Epithelial cell of proximal tubule (primary cell): ENCODE data around the gene HSD17B14. TPM values are rescaled to one million over a fixed set of nuclear protein-coding genes. Genes with fewer than 3 reads are reported as not detected.
"Not testable (repeated sequence)": the region's sequence is repeated elsewhere in the genome, so short reads cannot be mapped to it uniquely, and the experiment has no call there.

Source experiments
- DNase-seq: peaks from one replicate; pipeline ENCODE4 v3.0.0-alpha.2; 2011; ENCODE audit warnings: low read depth
- H3K4me3 ChIP-seq: 2 replicates; pipeline ENCODE4 v1.5.1; 2011; ENCODE audit warnings: low read depth, mild to moderate bottlenecking, low read length
- total RNA-seq: library from RNA; depleted of rRNA; stranded (reverse); fragments of >200 nt; gene quantifications from 2 replicates; pipeline ENCODE4 v1.2.3, GENCODE V29; 2015
- TF ChIP-seq, protein P1 (sequence below): conservative IDR thresholded peaks from 2 replicates; pipeline ENCODE4 v1.5.1; 2012; ENCODE audit warnings: low read depth, mild to moderate bottlenecking, low read length

Gene HSD17B14
- total RNA-seq, 1 donor from 2014 or later = 2.8 TPM

DNA sequence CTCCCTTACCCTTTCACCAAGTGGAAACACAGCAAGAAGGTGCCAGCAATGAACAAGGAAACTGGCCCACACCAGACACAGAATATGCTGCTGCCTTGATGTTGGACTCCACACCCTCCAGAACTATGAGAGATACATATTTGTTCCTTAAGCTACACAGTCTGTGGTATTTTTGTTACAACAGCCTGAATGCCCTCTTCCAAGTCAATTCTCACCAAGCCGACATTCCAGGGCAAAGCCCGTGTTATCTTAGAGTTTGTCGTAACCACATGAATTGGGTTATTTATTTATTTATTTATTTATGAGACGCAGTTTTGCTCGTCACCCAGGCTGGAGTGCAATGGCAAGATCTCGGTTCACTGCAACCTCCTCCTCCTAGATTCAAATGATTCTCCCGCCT is 66.0 kb downstream of the HSD17B14 start:
- TF ChIP-seq, protein P1, sequence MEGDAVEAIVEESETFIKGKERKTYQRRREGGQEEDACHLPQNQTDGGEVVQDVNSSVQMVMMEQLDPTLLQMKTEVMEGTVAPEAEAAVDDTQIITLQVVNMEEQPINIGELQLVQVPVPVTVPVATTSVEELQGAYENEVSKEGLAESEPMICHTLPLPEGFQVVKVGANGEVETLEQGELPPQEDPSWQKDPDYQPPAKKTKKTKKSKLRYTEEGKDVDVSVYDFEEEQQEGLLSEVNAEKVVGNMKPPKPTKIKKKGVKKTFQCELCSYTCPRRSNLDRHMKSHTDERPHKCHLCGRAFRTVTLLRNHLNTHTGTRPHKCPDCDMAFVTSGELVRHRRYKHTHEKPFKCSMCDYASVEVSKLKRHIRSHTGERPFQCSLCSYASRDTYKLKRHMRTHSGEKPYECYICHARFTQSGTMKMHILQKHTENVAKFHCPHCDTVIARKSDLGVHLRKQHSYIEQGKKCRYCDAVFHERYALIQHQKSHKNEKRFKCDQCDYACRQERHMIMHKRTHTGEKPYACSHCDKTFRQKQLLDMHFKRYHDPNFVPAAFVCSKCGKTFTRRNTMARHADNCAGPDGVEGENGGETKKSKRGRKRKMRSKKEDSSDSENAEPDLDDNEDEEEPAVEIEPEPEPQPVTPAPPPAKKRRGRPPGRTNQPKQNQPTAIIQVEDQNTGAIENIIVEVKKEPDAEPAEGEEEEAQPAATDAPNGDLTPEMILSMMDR = no peak
- no peak overlapping the region for H3K4me3 ChIP-seq
- no peak for DNase-seq

GRCh38 chr19:48768994-48769713 is 67.1 kb downstream of the HSD17B14 start:
- DNase-seq = no peak
- H3K4me3 ChIP-seq = no peak overlapping the region
- TF ChIP-seq, protein P1 = no peak

DNA sequence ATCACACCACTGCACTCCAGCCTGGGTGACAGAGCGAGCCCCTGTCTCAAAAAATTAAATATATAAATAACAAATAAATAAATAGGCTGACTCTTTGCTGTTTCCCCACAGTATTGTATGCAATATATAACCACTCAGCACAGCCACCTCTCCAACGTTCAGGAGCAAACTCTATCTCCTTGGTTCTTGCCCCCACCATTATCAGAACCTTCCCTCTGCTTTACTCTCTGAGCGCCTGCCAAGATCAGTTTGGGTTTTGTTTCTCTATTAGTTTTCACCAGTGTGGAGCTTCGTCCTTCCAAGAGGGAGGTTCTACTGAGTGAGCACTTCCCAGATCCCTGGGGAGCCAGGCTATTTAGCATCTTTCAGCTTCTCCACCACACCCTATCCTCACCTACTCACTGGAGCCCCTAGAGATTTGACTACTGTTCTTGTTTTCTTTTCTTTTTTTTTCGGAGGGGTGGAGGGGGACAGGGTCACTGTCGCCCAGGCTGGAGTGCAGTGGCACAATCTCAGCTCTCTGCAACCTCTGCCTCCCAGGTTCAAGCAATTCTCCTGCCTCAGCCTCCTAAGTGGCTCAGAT is 68.0 kb downstream of the HSD17B14 start:
- not testable (repeated sequence) for H3K4me3 ChIP-seq, DNase-seq

DNA sequence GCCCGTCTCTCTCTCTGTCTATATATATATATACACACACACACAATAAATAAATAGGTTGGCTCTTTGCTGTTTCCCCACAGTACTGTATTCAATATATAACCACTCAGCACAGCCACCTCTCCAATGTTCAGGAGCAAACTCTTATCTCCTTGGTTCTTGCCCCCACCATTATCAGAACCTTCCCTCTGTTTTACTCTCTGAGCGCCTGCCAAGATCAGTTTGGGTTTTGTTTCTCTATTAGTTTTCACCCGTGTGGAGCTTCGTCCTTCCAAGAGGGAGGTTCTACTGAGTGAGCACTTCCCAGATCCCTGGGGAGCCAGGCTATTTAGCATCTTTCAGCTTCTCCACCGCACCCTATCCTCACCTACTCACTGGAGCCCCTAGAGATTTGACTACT is 70.5 kb downstream of the HSD17B14 start:
- not testable (repeated sequence) for DNase-seq, H3K4me3 ChIP-seq

Other genes with a start within 250 kb of the HSD17B14 start
- not detected in 2 replicates for gene SPACA4, start 229.7 kb downstream of the HSD17B14 start, total RNA-seq
- 0.14 and 0.40 TPM in 2 replicates for gene FAM83E, start 221.4 kb downstream of the HSD17B14 start, total RNA-seq
- 2,819 and 2,927 TPM in 2 replicates for gene RPL18, start 217.3 kb downstream of the HSD17B14 start, total RNA-seq
- 13.0 and 14.5 TPM in 2 replicates for gene SPHK2, start 217.0 kb downstream of the HSD17B14 start, total RNA-seq
- gene DBP, start 199.1 kb downstream of the HSD17B14 start, total RNA-seq = 1.3 and 5.9 TPM in 2 replicates
- 0.22 and 6.6 TPM in 2 replicates for gene CA11, start 190.3 kb downstream of the HSD17B14 start, total RNA-seq
- not detected in 2 replicates for gene NTN5, start 163.5 kb downstream of the HSD17B14 start, total RNA-seq
- 0.52 and 0.58 TPM in 2 replicates for gene FUT2, start 140.5 kb downstream of the HSD17B14 start, total RNA-seq
- gene MAMSTR, start 116.8 kb downstream of the HSD17B14 start, total RNA-seq = 0.72 and 1.5 TPM in 2 replicates
- gene RASIP1, start 95.9 kb downstream of the HSD17B14 start, total RNA-seq = 3.5 and 6.9 TPM in 2 replicates
- gene IZUMO1, start 89.6 kb downstream of the HSD17B14 start, total RNA-seq = not detected in 2 replicates
- gene FUT1, start 83.8 kb downstream of the HSD17B14 start, total RNA-seq = 2.9 and 3.0 TPM in 2 replicates
- gene FGF21, start 81.0 kb downstream of the HSD17B14 start, total RNA-seq = not detected in 2 replicates
- gene BCAT2, start 25.5 kb downstream of the HSD17B14 start, total RNA-seq = 45.5 and 60.7 TPM in 2 replicates
- 1.8 and 5.0 TPM in 2 replicates for gene PLEKHA4, start 32.1 kb upstream of the HSD17B14 start, total RNA-seq
- gene PPP1R15A, start 35.9 kb upstream of the HSD17B14 start, total RNA-seq = 23.9 and 32.2 TPM in 2 replicates
- gene TULP2, start 62.3 kb upstream of the HSD17B14 start, total RNA-seq = not detected in 2 replicates
- 142 and 250 TPM in 2 replicates for gene NUCB1, start 63.8 kb upstream of the HSD17B14 start, total RNA-seq
- gene DHDH, start 97.2 kb upstream of the HSD17B14 start, total RNA-seq = 0.07 and 0.35 TPM in 2 replicates
- gene BAX, start 118.4 kb upstream of the HSD17B14 start, total RNA-seq = 173 and 179 TPM in 2 replicates
- 1,293 and 2,420 TPM in 2 replicates for gene FTL, start 128.8 kb upstream of the HSD17B14 start, total RNA-seq
- 42.2 and 42.4 TPM in 2 replicates for gene GYS1, start 156.8 kb upstream of the HSD17B14 start, total RNA-seq
- 212 and 389 TPM in 2 replicates for gene RUVBL2, start 157.4 kb upstream of the HSD17B14 start, total RNA-seq
- gene LHB, start 180.6 kb upstream of the HSD17B14 start, total RNA-seq = 3.6 TPM in 1 of 2 replicates, not detected in the other
- gene CGB3, start 187.8 kb upstream of the HSD17B14 start, total RNA-seq = not detected in 2 replicates
- gene CGB2, start 195.4 kb upstream of the HSD17B14 start, total RNA-seq = not detected in 2 replicates
- not detected in 2 replicates for gene CGB1, start 200.4 kb upstream of the HSD17B14 start, total RNA-seq
- not detected in 2 replicates for gene CGB5, start 207.4 kb upstream of the HSD17B14 start, total RNA-seq
- gene CGB8, start 212.6 kb upstream of the HSD17B14 start, total RNA-seq = 1.2 TPM in 2 replicates
- gene CGB7, start 221.3 kb upstream of the HSD17B14 start, total RNA-seq = 0.36 and 1.8 TPM in 2 replicates
- 0.22 and 1.3 TPM in 2 replicates for gene NTF4, start 228.3 kb upstream of the HSD17B14 start, total RNA-seq
- gene KCNA7, start 236.2 kb upstream of the HSD17B14 start, total RNA-seq = not detected in 2 replicates
- gene SNRNP70, start 249.0 kb upstream of the HSD17B14 start, total RNA-seq = 165 and 257 TPM in 2 replicates